HUES64 (cell line): ENCODE data around the gene GOLGA8T. TPM values are rescaled to one million over a fixed set of nuclear protein-coding genes. Genes with fewer than 3 reads are reported as not detected.
"Not testable (repeated sequence)": the region's sequence is repeated elsewhere in the genome, so short reads cannot be mapped to it uniquely, and the experiment has no call there.

Source experiments
- H3K27ac ChIP-seq: 2 replicates; pipeline ENCODE4 v1.7.0; 2013; ENCODE audit warnings: low read depth, low read length, inconsistent platforms
- H3K27me3 ChIP-seq: 2 replicates; pipeline ENCODE4 v1.6.1; 2013; ENCODE audit warnings: mild to moderate bottlenecking, low read length; ENCODE audit not compliant: insufficient read depth
- H3K36me3 ChIP-seq: 2 replicates; pipeline ENCODE4 v1.6.1; 2013; ENCODE audit warnings: mild to moderate bottlenecking, low read length; ENCODE audit not compliant: insufficient read depth
- H3K4me1 ChIP-seq: 2 replicates; pipeline ENCODE4 v1.6.1; 2013; ENCODE audit warnings: mild to moderate bottlenecking, low read length, moderate library complexity; ENCODE audit not compliant: insufficient read depth
- H3K4me3 ChIP-seq: 2 replicates; pipeline ENCODE4 v1.5.1; 2013; ENCODE audit warnings: mild to moderate bottlenecking, low read length, moderate library complexity
- H3K9ac ChIP-seq: 2 replicates; pipeline ENCODE4 v1.6.1; 2013; ENCODE audit warnings: mild to moderate bottlenecking, low read depth, low read length
- H3K9me3 ChIP-seq: 2 replicates; pipeline ENCODE4 v1.6.1; 2013; ENCODE audit warnings: low read depth, low read length; ENCODE audit not compliant: insufficient read depth
- WGBS: fragments of 150-250, 120-280 bp; methylation state at CpG from one replicate; pipeline ENCODE4 v1.1.7; 2013; ENCODE audit warnings: missing lambda C conversion rate; 5-methylcytosine and 5-hydroxymethylcytosine counted together
- polyA plus RNA-seq, 2 experiments: library from polyadenylated mRNA; stranded (reverse); fragments of 50-300 nt; gene quantifications; one replicate each; pipeline ENCODE4 v1.2.3, GENCODE V29; 2013

Gene GOLGA8T
- 0.15 TPM for polyA plus RNA-seq (2013, experiment 1 of 2)
- polyA plus RNA-seq (2013, experiment 2 of 2), result not detected

DNA sequence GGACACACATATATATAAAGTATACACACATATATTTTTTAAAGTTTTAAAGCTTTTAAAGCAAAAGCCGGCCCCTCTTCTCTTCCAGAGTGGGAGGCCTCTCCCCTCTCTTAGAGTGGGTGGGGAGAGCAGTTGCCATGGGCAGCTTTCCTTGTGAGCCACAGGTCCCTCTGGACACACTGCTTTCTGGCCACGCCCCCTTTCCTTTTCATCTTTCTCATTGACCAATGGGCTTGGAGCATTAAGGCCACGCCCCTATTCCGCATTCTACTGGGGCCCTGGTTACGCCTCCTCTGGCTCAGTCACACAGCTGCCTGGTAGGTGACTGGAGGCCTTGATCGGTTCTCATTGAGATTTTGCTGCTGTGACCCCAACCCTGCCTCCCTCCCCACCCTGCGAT lies at the start of gene GOLGA8T:
Gene GOLGA8T, plus strand, starts transcription at position 301 of the 400 bp plus-strand sequence. Its CDS starts 98 bp downstream, at position 399.
- H3K4me3 ChIP-seq, H3K9ac ChIP-seq, H3K4me1 ChIP-seq, H3K27me3 ChIP-seq, H3K36me3 ChIP-seq, H3K27ac ChIP-seq, H3K9me3 ChIP-seq: not testable (repeated sequence)
- WGBS, result no CpG with 5 or more reads among the region's 7 CpGs

DNA sequence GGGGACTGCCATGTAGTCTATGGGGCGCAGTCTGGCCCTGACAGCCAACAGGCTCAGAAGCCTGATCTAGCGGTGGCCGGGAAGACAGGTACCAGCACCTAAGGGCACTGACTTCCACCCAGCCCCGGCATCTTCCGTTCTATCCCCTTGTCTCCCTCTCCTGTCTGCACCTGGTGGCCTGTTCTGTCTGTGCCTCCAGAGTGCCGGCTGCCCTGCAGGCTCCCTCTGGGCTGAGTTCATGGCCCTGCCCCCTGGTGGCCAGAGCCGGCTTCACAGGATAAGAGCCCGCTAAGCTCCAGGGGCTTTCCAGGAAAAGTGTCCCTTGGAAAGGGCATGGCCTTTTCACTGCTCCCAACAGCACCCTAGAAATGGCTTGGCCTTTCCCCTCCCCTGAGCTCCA lies 37.0 kb upstream of the GOLGA8T start:
- not testable (repeated sequence) for H3K27ac ChIP-seq, H3K9ac ChIP-seq, H3K4me1 ChIP-seq, H3K27me3 ChIP-seq, H3K4me3 ChIP-seq, H3K9me3 ChIP-seq, H3K36me3 ChIP-seq
- WGBS, result no CpG with 5 or more reads among the region's 8 CpGs

- H3K27ac ChIP-seq, H3K4me1 ChIP-seq, H3K36me3 ChIP-seq, H3K27me3 ChIP-seq, H3K9ac ChIP-seq, H3K9me3 ChIP-seq, H3K4me3 ChIP-seq: not testable (repeated sequence)
- WGBS, result no CpG with 5 or more reads among the region's 12 CpGs
These were observed 32.0 kb upstream of the GOLGA8T start for GRCh38 chr15:30102890-30103289.

DNA sequence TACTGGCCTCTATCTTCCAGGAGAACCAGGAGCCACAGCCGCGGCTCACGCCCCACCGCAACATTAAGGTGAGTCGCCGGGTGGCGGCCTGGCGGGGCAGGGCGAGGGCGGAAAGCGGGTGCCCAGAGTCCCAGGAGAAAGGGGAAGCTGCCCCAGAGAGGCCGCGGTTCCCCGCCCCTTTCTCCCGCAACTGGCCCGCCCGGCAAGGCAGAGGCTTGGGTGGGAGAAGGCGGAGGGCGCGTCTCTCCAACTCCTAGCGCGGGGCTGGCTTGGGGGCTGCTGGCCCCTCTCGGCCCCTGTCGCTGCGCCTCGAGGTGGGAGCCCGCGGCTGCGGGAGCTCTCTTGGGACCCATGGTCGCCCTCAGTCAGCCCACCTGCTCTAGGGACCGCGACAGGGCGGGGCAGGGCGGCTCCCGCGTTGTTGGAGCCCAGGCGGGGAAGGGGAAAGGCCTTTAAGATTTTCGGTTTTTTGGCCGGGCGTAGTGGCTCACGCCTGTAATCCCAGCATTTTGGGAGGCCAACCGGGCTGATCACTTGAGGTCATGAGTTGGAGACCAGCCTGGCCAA lies 30.8 kb upstream of the GOLGA8T start:
- H3K36me3 ChIP-seq, H3K9me3 ChIP-seq, H3K27ac ChIP-seq, H3K9ac ChIP-seq, H3K4me1 ChIP-seq, H3K27me3 ChIP-seq: not testable (repeated sequence)
- WGBS, result 5% methylated on average over 14 of the region's 42 CpGs
- peak overlapping the region; percentile 48 for H3K4me3 ChIP-seq

DNA sequence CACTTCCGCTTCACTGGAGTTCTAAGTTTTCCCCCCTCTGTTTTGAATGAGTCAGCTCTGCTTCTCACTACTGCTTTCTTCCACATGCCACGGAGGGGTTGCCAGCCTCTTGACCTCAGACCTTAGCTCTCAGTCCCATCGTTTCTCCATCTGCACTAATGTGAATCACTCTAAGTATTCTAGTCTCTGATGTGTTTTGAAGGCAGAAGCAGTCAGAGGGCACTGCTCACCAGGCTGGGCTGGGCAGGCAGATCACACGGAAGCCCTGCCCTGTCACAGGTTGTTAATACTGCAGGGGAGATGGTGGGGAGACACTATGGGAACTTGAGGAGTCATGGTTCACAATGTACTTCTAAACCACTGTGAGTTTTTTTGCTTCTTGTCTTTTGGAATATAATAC lies 24.3 kb upstream of the GOLGA8T start:
- not testable (repeated sequence) for H3K36me3 ChIP-seq, H3K9me3 ChIP-seq, H3K4me1 ChIP-seq, H3K4me3 ChIP-seq, H3K9ac ChIP-seq, H3K27me3 ChIP-seq, H3K27ac ChIP-seq
- no CpG with 5 or more reads among the region's 4 CpGs for WGBS

DNA sequence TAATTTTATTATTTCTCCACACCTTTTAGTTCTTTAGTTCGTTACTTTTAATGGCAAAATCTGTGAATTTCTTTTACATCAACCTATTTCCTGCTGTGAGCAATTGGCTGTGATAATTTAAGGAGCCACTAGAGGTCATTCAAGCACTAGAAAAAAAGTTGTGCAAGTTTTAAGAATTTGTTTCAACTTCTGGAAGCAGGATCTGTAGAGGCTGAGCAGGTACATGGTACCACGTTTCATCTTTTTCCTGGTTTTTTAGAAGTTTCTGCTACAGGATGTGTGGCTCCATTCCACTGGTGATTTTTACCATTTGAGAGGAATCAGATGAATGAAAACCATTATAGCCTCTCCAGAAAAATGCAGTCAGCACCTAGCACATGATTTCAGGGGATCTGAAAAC lies 4.8 kb upstream of the GOLGA8T start:
- not testable (repeated sequence) for H3K4me3 ChIP-seq
- WGBS, result 33% methylated on average over 1 of the region's 2 CpGs

DNA sequence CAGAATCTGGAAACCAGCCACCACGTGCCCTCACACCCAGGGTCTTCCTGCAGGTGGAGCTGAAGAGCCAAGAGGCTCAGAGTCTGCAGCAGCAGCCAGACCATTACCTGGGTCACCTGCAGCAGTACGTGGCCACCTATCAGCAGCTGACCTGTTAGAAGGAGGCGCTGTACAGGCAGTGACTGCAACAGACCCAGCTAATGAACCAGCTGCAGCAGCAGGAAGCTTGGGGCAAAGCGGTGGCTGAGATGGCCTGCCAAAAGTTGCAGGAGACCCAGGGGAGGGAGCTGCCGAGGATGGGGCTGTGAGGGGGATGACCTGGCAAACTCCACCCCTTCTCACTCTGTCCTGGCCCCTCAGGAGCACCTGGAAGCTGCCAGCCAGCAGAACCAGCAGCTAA lies 8.4 kb downstream of the GOLGA8T start:
- not testable (repeated sequence) for H3K4me3 ChIP-seq, H3K4me1 ChIP-seq, H3K9ac ChIP-seq, H3K9me3 ChIP-seq, H3K27ac ChIP-seq, H3K36me3 ChIP-seq, H3K27me3 ChIP-seq
- 64% methylated on average over 3 of the region's 5 CpGs for WGBS

More for the DNA sequence above, 4.8 kb upstream of the GOLGA8T start:
- H3K9me3 ChIP-seq, H3K4me1 ChIP-seq, H3K36me3 ChIP-seq, H3K9ac ChIP-seq, H3K27ac ChIP-seq, H3K27me3 ChIP-seq: not testable (repeated sequence)

GRCh38 chr15:30149891-30150290 lies 15.0 kb downstream of the GOLGA8T start:
- H3K4me1 ChIP-seq, H3K9me3 ChIP-seq, H3K4me3 ChIP-seq, H3K36me3 ChIP-seq, H3K27me3 ChIP-seq, H3K27ac ChIP-seq, H3K9ac ChIP-seq: not testable (repeated sequence)
- no CpG with 5 or more reads among the region's 8 CpGs for WGBS

DNA sequence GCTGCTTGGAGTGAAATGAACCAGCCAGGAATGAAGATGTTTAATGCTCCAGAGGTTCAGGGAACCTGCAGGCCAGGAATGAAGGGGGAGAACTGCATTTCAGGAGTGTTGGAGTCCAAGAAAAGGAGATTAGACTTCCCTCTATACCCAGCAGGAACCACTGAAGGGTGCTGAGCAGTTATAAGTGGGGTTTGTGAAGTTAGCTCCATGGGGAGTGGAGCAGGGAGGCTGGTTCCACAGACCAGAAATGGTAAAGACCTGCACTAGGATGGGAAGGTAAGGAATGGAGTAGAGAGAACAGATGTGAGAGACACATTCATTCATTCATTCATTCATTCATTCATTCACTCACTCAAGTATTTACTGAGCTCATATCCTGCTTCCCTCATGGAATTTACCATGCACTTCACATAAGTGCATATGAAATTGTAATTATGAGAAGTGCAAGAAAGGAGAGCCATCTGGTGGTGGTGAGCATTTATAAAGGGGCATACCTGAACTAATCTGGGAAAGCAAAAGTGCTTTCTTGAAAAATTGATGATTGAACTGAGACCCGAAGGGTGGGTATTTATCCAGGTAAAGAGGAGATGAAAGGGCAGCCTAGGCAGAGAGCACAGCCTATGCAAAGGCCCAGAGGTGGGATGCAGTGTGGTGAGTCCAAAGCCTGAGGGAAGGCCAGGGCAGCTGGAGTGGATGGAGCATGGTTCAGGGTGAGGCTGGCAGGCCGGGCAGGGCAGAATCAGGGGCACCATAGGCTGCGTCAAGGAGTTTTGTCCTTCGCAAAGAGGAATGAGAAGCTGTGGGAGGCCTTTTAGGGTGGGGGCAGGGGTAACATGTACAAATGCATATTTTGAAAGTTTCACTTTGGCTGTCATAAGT lies 27.9 kb downstream of the GOLGA8T start:
- not testable (repeated sequence) for H3K27ac ChIP-seq, H3K9ac ChIP-seq, H3K27me3 ChIP-seq, H3K36me3 ChIP-seq, H3K9me3 ChIP-seq, H3K4me3 ChIP-seq, H3K4me1 ChIP-seq
- 79% methylated on average over 4 of the region's 4 CpGs for WGBS

GRCh38 chr15:30163759-30164158 lies 28.9 kb downstream of the GOLGA8T start:
- not testable (repeated sequence) for H3K9ac ChIP-seq, H3K4me3 ChIP-seq, H3K4me1 ChIP-seq, H3K27me3 ChIP-seq, H3K27ac ChIP-seq, H3K9me3 ChIP-seq, H3K36me3 ChIP-seq
- WGBS, result 88% methylated on average over 1 of the region's 2 CpGs

GRCh38 chr15:30164257-30164656 lies 29.4 kb downstream of the GOLGA8T start:
- not testable (repeated sequence) for H3K36me3 ChIP-seq, H3K4me3 ChIP-seq, H3K9me3 ChIP-seq, H3K27ac ChIP-seq, H3K27me3 ChIP-seq, H3K9ac ChIP-seq, H3K4me1 ChIP-seq
- WGBS, result no CpG with 5 or more reads among the region's 7 CpGs

- not testable (repeated sequence) for H3K4me1 ChIP-seq, H3K27ac ChIP-seq, H3K9ac ChIP-seq, H3K9me3 ChIP-seq, H3K36me3 ChIP-seq, H3K4me3 ChIP-seq, H3K27me3 ChIP-seq
- no CpG with 5 or more reads among the region's 9 CpGs for WGBS
These were observed 32.6 kb downstream of the GOLGA8T start for GRCh38 chr15:30167403-30167802.
